DOHH2 (cell line): ENCODE results near the gene SPATC1L.

Source experiments
- H3F3A ChIP-seq: fragments of 200-600 bp; sonication (generic), shearing (Covaris generic); 2 replicates; pipeline ENCODE4 v1.6.0; 2016; ENCODE audit warnings: antibody characterized with exemption, mild to moderate bottlenecking; ENCODE audit not compliant: control insufficient read depth, insufficient read depth
- H3K27ac ChIP-seq: fragments of 200-600 bp; sonication (generic); 2 replicates; pipeline ENCODE4 v1.5.1; 2014; ENCODE audit warnings: low read depth, mild to moderate bottlenecking, low read length, moderate library complexity
- H3K27me3 ChIP-seq: fragments of 200-600 bp; sonication (generic); 2 replicates; pipeline ENCODE4 v1.6.1; 2014; ENCODE audit warnings: mild to moderate bottlenecking, low read length, mixed read lengths; ENCODE audit not compliant: control insufficient read depth
- H3K36me3 ChIP-seq: fragments of 200-600 bp; sonication (generic); 2 replicates; pipeline ENCODE4 v1.6.1; 2014; ENCODE audit warnings: mild to moderate bottlenecking, low read length, moderate library complexity, mixed read lengths; ENCODE audit not compliant: control insufficient read depth
- H3K4me1 ChIP-seq: fragments of 200-600 bp; sonication (generic); 2 replicates; pipeline ENCODE4 v1.6.1; 2014; ENCODE audit warnings: mild to moderate bottlenecking, low read length, mixed read lengths; ENCODE audit not compliant: control insufficient read depth
- H3K4me2 ChIP-seq: fragments of 200-600 bp; sonication (generic); 2 replicates; pipeline ENCODE4 v1.6.0; 2014; ENCODE audit warnings: mild to moderate bottlenecking, low read length, moderate library complexity
- H3K4me3 ChIP-seq: fragments of 200-600 bp; sonication (generic); 2 replicates; pipeline ENCODE4 v1.5.1; 2014; ENCODE audit warnings: mild to moderate bottlenecking, low read length, mixed read lengths
- H3K79me2 ChIP-seq: fragments of 200-600 bp; sonication (generic); 2 replicates; pipeline ENCODE4 v1.6.1; 2014; ENCODE audit warnings: mild to moderate bottlenecking, low read length, mixed read lengths; ENCODE audit not compliant: control insufficient read depth
- H3K9me2 ChIP-seq: fragments of 200-600 bp; sonication (generic); replicated peaks from 2 replicates; pipeline ENCODE4 v1.6.1; 2014; ENCODE audit warnings: mild to moderate bottlenecking, low read length, mixed read lengths; ENCODE audit not compliant: control insufficient read depth
- H3K9me3 ChIP-seq: fragments of 200-600 bp; sonication (generic); 2 replicates; pipeline ENCODE4 v1.6.1; 2014; ENCODE audit warnings: antibody characterized with exemption, low read length, mixed read lengths; ENCODE audit not compliant: control insufficient read depth, insufficient read depth
- H4K20me1 ChIP-seq: fragments of 200-600 bp; sonication (generic); 2 replicates; pipeline ENCODE4 v1.6.0; 2014; ENCODE audit warnings: low read depth, mild to moderate bottlenecking, antibody characterized with exemption, low read length, moderate library complexity; ENCODE audit not compliant: control insufficient read depth, insufficient read depth
- EZH2phosphoT487 ChIP-seq: fragments of 200-600 bp; sonication (generic); IDR thresholded peaks from 2 replicates; pipeline ENCODE4 v1.6.1; 2017; ENCODE audit warnings: borderline replicate concordance, mild to moderate bottlenecking, antibody characterized with exemption, low read length, moderate library complexity, mixed read lengths
- TF ChIP-seq, protein P1 (sequence below): fragments of 200-600 bp; sonication (generic); IDR thresholded peaks from one replicate; pipeline ENCODE4 v1.5.1; 2014; ENCODE audit warnings: antibody characterized with exemption, mild to moderate bottlenecking, low read depth, low read length; ENCODE audit not compliant: poor library complexity, severe bottlenecking

SPATC1L gene

DNA sequence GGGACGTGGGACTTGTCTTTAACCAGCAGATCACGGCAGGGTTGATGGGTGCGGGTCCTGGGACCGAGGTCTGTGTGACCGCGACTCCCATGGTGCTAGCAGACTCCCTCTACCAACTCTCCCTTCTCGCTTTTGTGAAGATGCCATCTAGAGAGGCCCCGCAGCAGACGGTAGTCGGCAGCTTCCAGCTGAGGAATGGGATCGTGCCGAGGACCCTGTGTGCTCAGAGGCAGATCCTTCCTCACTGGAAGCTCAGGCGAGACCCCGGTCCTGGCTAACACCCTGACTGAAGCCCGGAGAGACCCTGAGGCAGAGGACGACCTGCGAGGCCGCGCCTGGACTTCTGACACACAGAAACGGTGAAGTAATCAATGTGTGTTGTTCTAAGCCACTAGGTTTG lies 12.5 kb upstream of the SPATC1L start:
- Histone ChIP-seq H3K27me3 (no peaks in the 10 kb centered on the region), H3K4me3 (no peak overlapping the region), H3K4me1 (no peaks in the 10 kb centered on the region), H3K4me2 (no peak overlapping the region), H4K20me1 (no peaks in the 10 kb centered on the region), H3K79me2 (no peaks in the 10 kb centered on the region), H3K27ac (no peak overlapping the region), H3K9me3 (no peaks in the 10 kb centered on the region), H3F3A (no peaks in the 10 kb centered on the region), H3K9me2 (no peaks in the 10 kb centered on the region), H3K36me3 (peaks cover 86% of the 10 kb centered on the region)
- TF ChIP-seq, protein P1, sequence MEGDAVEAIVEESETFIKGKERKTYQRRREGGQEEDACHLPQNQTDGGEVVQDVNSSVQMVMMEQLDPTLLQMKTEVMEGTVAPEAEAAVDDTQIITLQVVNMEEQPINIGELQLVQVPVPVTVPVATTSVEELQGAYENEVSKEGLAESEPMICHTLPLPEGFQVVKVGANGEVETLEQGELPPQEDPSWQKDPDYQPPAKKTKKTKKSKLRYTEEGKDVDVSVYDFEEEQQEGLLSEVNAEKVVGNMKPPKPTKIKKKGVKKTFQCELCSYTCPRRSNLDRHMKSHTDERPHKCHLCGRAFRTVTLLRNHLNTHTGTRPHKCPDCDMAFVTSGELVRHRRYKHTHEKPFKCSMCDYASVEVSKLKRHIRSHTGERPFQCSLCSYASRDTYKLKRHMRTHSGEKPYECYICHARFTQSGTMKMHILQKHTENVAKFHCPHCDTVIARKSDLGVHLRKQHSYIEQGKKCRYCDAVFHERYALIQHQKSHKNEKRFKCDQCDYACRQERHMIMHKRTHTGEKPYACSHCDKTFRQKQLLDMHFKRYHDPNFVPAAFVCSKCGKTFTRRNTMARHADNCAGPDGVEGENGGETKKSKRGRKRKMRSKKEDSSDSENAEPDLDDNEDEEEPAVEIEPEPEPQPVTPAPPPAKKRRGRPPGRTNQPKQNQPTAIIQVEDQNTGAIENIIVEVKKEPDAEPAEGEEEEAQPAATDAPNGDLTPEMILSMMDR, result no peak
- no peak for TF ChIP-seq EZH2phosphoT487

DNA sequence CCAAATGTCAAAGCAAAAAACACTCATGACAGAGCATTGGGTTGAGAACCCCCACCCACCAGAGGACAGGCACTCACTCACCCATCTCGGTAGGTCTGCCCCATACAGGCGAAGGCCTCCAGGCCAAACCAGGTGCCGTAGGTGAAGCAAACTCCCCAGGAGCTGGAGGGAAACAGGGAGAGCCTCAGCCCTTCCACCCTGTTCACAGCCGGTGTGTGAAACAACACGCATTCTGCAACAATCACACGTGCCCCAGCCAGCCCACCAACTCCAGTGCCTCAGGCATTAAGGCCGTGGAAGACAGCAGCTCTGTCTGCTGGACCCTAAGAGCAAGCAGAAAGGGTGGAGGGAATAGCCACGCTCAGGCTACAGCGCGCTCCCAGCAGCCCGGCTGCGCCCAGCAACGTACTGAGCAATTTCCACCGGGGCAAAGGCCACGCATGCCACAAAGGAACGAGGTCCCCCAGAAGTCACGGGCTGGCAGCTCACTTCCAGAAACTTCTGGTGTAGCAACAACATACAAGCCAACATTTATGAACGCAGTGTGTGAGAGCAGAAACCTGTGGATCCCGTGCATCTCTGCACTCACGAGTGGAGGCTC lies 11.4 kb upstream of the SPATC1L start:
- Histone ChIP-seq H3K27ac (no peak overlapping the region), H3F3A (no peaks in the 10 kb centered on the region), H3K9me3 (no peaks in the 10 kb centered on the region), H3K4me1 (no peaks in the 10 kb centered on the region), H3K9me2 (no peaks in the 10 kb centered on the region), H4K20me1 (no peaks in the 10 kb centered on the region), H3K27me3 (no peaks in the 10 kb centered on the region), H3K4me3 (no peak overlapping the region), H3K79me2 (no peaks in the 10 kb centered on the region), H3K36me3 (peaks cover 94% of the 10 kb centered on the region), H3K4me2 (no peak overlapping the region)
- TF ChIP-seq EZH2phosphoT487, result no peak
- TF ChIP-seq, protein P1, result no peak

DNA sequence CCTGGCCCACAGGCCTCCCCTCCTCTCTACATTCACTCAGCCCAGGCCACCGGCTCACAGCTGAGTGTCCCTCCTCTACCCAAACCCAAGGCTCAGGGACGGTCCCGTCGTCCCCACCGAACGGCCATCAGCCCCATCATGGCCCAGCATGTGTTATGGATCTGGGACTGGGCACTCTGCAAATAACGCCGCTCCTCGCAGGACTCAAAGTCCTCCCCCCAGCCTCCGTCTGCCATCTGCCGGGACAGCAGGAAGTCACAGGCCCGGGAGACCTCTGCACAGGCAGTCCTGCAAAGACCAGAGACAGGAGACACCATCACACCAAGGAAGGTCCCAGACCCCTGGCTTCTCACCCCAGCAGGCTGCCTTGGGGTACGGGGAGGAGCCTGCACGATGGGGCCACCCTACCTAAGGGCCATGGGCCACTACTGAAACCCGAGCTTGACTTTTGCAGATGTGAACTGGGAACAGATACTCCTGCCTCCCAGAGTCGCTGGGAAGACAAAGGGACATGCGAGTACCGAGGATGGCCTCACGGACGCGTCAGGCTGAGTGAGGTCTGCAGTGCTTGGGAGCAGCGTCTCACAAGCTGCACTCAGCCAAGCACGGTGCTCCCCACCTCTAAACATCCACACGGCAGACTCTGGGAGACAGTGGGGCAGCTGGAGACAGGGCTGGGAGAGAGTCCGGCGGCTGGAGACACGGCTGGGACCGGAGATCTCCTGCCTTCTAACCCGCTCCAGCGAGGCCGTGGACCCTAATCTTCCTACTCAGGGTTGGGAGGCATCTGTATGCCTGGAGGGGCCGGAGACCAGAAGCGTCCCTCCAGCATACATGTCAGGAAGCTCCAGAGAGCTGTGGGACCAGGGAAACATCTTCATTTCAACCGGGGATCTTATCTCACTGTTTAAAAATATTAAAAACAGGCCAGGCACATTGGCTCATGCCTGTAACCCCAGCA lies 10.4 kb upstream of the SPATC1L start:
- TF ChIP-seq, protein P1, result no peak
- TF ChIP-seq EZH2phosphoT487, result no peak
- Histone ChIP-seq H3K36me3 (peaks cover 91% of the 10 kb centered on the region), H3K27ac (no peak overlapping the region), H3K4me2 (no peak overlapping the region), H3K4me1 (no peaks in the 10 kb centered on the region), H3K79me2 (no peaks in the 10 kb centered on the region), H3F3A (no peaks in the 10 kb centered on the region), H3K9me3 (no peaks in the 10 kb centered on the region), H3K4me3 (no peak overlapping the region), H4K20me1 (no peaks in the 10 kb centered on the region), H3K27me3 (no peaks in the 10 kb centered on the region), H3K9me2 (no peaks in the 10 kb centered on the region)
